GM20000 (cell line): ENCODE data around the gene ETFB.

Source experiments
- DNase-seq: peaks from one replicate; pipeline ENCODE4 v3.0.0; 2012; ENCODE audit warnings: low spot score
- TF ChIP-seq, protein P1 (sequence below): IDR thresholded peaks from 2 replicates; pipeline ENCODE4 v1.5.1; 2012; ENCODE audit warnings: mild to moderate bottlenecking, control low read depth; ENCODE audit errors: extremely low read depth, missing control alignments

Gene ETFB

GRCh38 chr19:51316688-51317087 lies 49.5 kb downstream of the ETFB start:
- DNase-seq: no peak
- TF ChIP-seq, protein P1, sequence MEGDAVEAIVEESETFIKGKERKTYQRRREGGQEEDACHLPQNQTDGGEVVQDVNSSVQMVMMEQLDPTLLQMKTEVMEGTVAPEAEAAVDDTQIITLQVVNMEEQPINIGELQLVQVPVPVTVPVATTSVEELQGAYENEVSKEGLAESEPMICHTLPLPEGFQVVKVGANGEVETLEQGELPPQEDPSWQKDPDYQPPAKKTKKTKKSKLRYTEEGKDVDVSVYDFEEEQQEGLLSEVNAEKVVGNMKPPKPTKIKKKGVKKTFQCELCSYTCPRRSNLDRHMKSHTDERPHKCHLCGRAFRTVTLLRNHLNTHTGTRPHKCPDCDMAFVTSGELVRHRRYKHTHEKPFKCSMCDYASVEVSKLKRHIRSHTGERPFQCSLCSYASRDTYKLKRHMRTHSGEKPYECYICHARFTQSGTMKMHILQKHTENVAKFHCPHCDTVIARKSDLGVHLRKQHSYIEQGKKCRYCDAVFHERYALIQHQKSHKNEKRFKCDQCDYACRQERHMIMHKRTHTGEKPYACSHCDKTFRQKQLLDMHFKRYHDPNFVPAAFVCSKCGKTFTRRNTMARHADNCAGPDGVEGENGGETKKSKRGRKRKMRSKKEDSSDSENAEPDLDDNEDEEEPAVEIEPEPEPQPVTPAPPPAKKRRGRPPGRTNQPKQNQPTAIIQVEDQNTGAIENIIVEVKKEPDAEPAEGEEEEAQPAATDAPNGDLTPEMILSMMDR: no peak

- TF ChIP-seq, protein P1: no peak
- no peak for DNase-seq
These were observed 54.6 kb downstream of the ETFB start, which contains the start of gene IGLON5 for GRCh38 chr19:51311351-51312257. IGLON5 (plus strand) TSS chr19:51311644; CDS start chr19:51311848, 204 bp downstream.

GRCh38 chr19:51305479-51305878 lies 60.7 kb downstream of the ETFB start:
- no peak for DNase-seq
- TF ChIP-seq, protein P1: no peak

- DNase-seq: no peak
These were observed 64.9 kb downstream of the ETFB start for GRCh38 chr19:51301266-51301665.

GRCh38 chr19:51297406-51297805 lies 68.8 kb downstream of the ETFB start:
- TF ChIP-seq, protein P1: no peak
- no peak for DNase-seq

More at GRCh38 chr19:51301266-51301665, 64.9 kb downstream of the ETFB start:
- TF ChIP-seq, protein P1: no peak

DNA sequence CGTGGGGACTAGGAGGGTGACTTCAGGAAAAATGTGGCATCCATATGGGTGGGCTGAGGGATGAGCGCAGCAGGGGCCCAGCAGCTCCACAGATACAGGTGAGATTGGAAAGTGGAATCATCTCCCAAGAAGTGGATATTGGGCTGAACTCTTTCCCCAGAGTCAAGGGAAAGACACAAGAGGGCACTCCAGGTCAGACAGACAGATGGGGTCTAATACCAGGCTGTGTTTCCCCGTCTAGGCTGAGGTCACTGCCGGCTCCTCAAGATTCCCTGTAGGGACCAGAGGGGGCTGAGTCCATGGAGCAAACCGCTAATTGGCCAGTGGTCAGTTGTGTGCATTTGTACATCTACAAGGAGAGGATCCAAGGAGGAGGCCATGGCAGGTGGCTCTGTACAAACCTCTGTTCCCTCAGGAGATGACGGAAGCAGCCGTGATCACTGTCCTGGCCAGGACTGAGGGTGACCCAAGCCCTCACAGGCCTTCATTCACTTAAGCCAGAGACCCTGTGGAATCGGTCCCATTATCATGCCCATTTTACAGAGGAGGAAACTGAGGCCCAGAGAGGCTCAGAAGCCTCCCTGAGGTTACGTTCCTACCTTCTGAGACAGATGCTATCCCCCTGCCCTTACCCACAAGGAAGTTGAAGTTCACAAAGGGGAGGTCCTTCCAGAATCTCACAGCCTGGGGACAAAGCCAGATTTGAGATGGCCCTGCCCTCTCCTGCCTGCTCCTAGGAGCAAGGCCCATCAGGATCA lies 69.7 kb downstream of the ETFB start:
- no peak for DNase-seq
- TF ChIP-seq, protein P1: no peak
